OCI-LY7 (cell line): Measurements from ENCODE around the gene HIF3A.

Source experiments
- CTCF ChIP-seq: fragments of 200-600 bp; sonication (generic); conservative IDR thresholded peaks from 2 replicates; pipeline ENCODE4 v1.5.1; 2014; ENCODE audit warnings: mild to moderate bottlenecking, antibody characterized with exemption, low read length, moderate library complexity, mixed read lengths
- EZH2phosphoT487 ChIP-seq: fragments of 200-600 bp; sonication (generic); IDR thresholded peaks from 2 replicates; pipeline ENCODE4 v1.6.1; 2018; ENCODE audit warnings: low read depth, borderline replicate concordance, mild to moderate bottlenecking, mixed run types, antibody characterized with exemption, low read length, moderate library complexity, mixed read lengths

- TF ChIP-seq CTCF (no peak), EZH2phosphoT487 (no peak)
Observed at GRCh38 chr19:46303691-46304397, 7.0 kb downstream of the HIF3A start.
